AG04449 (cell line): Measurements from ENCODE around the gene CYBC1.
A peak's percentile ranks its signal among the peaks of the same experiment; 100 is the strongest.
"Not testable (repeated sequence)": the region's sequence is repeated elsewhere in the genome, so short reads cannot be mapped to it uniquely, and the experiment has no call there.

Experiments
- CTCF ChIA-PET: fragments of 350-600 bp; formaldehyde crosslinking; extraction: SDS; loops from one replicate; lab custom pipeline; 2021; ENCODE audit warnings: antibody characterized with exemption; lab: Yijun Ruan, JAX
- POLR2A ChIA-PET: fragments of 400-600, 350-600 bp; formaldehyde crosslinking; extraction: SDS; loops from one replicate; lab custom pipeline; 2020; ENCODE audit warnings: antibody characterized with exemption, inconsistent platforms; lab: Yijun Ruan, JAX
- DNase-seq: peaks from one replicate; pipeline ENCODE4 v3.0.0-alpha.2; 2010; ENCODE audit warnings: low read depth, low spot score
- H3K4me3 ChIP-seq: 2 replicates; pipeline ENCODE4 v1.5.1; 2011; ENCODE audit warnings: low read depth, mild to moderate bottlenecking, control low read depth, low read length
- TF ChIP-seq, protein P1 (sequence below): IDR thresholded peaks from one replicate; pipeline ENCODE4 v1.5.1; 2011; ENCODE audit warnings: mild to moderate bottlenecking, moderate library complexity, low read length, control low read depth, inconsistent platforms; ENCODE audit not compliant: insufficient read depth; ENCODE audit errors: missing control alignments

The CYBC1 gene

GRCh38 chr17:82414548-82415281 is 35.8 kb downstream of the CYBC1 start:
- TF ChIP-seq, protein P1, sequence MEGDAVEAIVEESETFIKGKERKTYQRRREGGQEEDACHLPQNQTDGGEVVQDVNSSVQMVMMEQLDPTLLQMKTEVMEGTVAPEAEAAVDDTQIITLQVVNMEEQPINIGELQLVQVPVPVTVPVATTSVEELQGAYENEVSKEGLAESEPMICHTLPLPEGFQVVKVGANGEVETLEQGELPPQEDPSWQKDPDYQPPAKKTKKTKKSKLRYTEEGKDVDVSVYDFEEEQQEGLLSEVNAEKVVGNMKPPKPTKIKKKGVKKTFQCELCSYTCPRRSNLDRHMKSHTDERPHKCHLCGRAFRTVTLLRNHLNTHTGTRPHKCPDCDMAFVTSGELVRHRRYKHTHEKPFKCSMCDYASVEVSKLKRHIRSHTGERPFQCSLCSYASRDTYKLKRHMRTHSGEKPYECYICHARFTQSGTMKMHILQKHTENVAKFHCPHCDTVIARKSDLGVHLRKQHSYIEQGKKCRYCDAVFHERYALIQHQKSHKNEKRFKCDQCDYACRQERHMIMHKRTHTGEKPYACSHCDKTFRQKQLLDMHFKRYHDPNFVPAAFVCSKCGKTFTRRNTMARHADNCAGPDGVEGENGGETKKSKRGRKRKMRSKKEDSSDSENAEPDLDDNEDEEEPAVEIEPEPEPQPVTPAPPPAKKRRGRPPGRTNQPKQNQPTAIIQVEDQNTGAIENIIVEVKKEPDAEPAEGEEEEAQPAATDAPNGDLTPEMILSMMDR = peak; percentile 44
- no peak for DNase-seq
- no peak overlapping the region for H3K4me3 ChIP-seq
- POLR2A ChIA-PET = interaction anchor here (0.5 kb wide), 1 partner anchor 80 kb away, joined by 3 read pairs; no protein-coding TSS in a partner anchor
- CTCF ChIA-PET = interaction anchor here (0.9 to 7.1 kb wide), 17 partner anchors 10 to 384 kb away, joined by 3 to 84 read pairs (median 4); partner anchors contain the start of genes CD7 and TEX19

GRCh38 chr17:82412535-82413520 is 37.7 kb downstream of the CYBC1 start:
- POLR2A ChIA-PET = no interaction called here
- H3K4me3 ChIP-seq = no peak overlapping the region
- DNase-seq = no peak
- TF ChIP-seq, protein P1 = no peak
- CTCF ChIA-PET = interaction anchor here (1.1 to 7.1 kb wide), 8 partner anchors 10 to 113 kb away, joined by 3 to 84 read pairs (median 8); partner anchors contain the start of gene TEX19

GRCh38 chr17:82412081-82412480 is 38.5 kb downstream of the CYBC1 start:
- CTCF ChIA-PET = interaction anchor here (0.7 to 6.6 kb wide), 2 partner anchors 10 to 61 kb away, joined by 3 to 84 read pairs; no protein-coding TSS in a partner anchor
- POLR2A ChIA-PET, DNase-seq, H3K4me3 ChIP-seq: not testable (repeated sequence)

DNA sequence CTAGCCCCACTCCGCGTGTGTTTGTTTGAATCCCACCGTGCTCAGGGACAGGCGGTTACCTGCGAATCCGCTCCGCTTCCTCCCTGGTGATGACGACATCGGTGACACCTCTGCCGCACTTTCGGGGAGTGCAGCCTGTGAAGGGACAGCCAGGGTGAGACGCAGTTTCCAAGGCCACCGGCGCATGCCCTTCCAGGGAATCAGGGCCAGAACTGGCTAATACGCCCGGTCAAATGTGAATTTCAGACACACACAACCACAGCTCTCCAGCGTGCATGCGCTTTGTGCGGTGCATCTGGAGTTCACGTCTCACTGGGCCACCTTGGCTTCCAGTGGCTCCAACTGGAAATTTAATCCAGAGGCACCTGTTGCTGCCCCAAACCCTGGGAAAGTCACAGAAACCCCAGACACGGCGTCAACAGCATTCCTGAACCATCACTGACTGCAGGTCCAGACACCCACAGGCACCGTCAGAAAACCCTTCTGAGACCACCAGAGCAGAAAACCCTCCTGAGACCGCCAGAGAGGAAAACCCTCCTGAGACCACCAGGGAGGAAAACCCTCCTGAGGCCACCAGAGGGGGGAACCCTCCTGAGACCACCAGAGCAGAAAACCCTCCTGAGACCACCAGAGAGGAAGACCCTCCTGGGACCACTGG is 39.0 kb downstream of the CYBC1 start:
- no peak overlapping the region for H3K4me3 ChIP-seq
- TF ChIP-seq, protein P1 = no peak
- no peak for DNase-seq
- POLR2A ChIA-PET = no interaction called here
- CTCF ChIA-PET = interaction anchor here (0.7 to 6.6 kb wide), 2 partner anchors 10 to 61 kb away, joined by 3 to 84 read pairs; no protein-coding TSS in a partner anchor

GRCh38 chr17:82410014-82410716 is 40.4 kb downstream of the CYBC1 start:
- POLR2A ChIA-PET = no interaction called here
- TF ChIP-seq, protein P1 = no peak
- no peak for DNase-seq
- CTCF ChIA-PET = interaction anchor here (1.3 to 6.6 kb wide), 2 partner anchors 54 to 59 kb away, joined by 4 to 84 read pairs; no protein-coding TSS in a partner anchor
- H3K4me3 ChIP-seq = no peak overlapping the region
